Activated CD8-positive, alpha-beta T cell treated with anti-CD3 and anti-CD28 coated beads, Interleukin-2, amount 10 ng/mL, durations not matched to agents 7 days and 5 days (primary cell): ENCODE data around the gene IFFO2. TPM values are rescaled to one million over a fixed set of nuclear protein-coding genes. Genes with fewer than 3 reads are reported as not detected.
"Not testable (repeated sequence)": the region's sequence is repeated elsewhere in the genome, so short reads cannot be mapped to it uniquely, and the experiment has no call there.

Source experiments
- ATAC-seq: fragments of 150-1000 bp; cut with Tn5 transposase; one replicate; pipeline ENCODE4 v1.10.0; 2021; ENCODE audit warnings: moderate library complexity
- CTCF ChIA-PET: fragments of 350-600 bp; sonication (Branson Sonifier 250); formaldehyde crosslinking; loops from one replicate; lab custom pipeline; 2021; ENCODE audit warnings: antibody characterized with exemption; lab: Charles Lee
- POLR2A ChIA-PET: fragments of 350-600 bp; sonication (Branson Sonifier 250); formaldehyde crosslinking; loops from one replicate; lab custom pipeline; 2021; ENCODE audit warnings: antibody characterized with exemption; lab: Charles Lee
- DNase-seq: peaks from one replicate; pipeline ENCODE4 v3.0.0-alpha.2; 2020
- H3K27ac Mint-ChIP-seq: one replicate; pipeline ENCODE4 v1.8.0; 2021; ENCODE audit warnings: mild to moderate bottlenecking, mixed read lengths
- H3K27me3 Mint-ChIP-seq: one replicate; pipeline ENCODE4 v1.8.0; 2021; ENCODE audit warnings: low read depth, mixed read lengths
- H3K36me3 Mint-ChIP-seq: one replicate; pipeline ENCODE4 v1.8.0; 2021; ENCODE audit warnings: low read depth, mixed read lengths
- H3K4me1 Mint-ChIP-seq: one replicate; pipeline ENCODE4 v1.8.0; 2021; ENCODE audit warnings: low read depth, mixed read lengths
- H3K4me3 Mint-ChIP-seq: one replicate; pipeline ENCODE4 v1.8.0; 2021; ENCODE audit warnings: mild to moderate bottlenecking, mixed read lengths
- H3K9me3 Mint-ChIP-seq: one replicate; pipeline ENCODE4 v1.8.0; 2022; ENCODE audit warnings: mixed read lengths; ENCODE audit not compliant: insufficient read depth
- total RNA-seq, 2 experiments: library from RNA; stranded (reverse); gene quantifications; one replicate each; pipeline ENCODE4 v1.2.3, GENCODE V29; 2021

Gene IFFO2
- total RNA-seq, 2 experiments from 2014 or later: 7.2 to 8.2 TPM

- no peak for ATAC-seq
- H3K4me1 Mint-ChIP-seq: peaks cover 35% of the 10 kb centered on the region
- no peaks in the 10 kb centered on the region for H3K36me3 Mint-ChIP-seq
- peaks cover 2% of the 10 kb centered on the region for H3K27me3 Mint-ChIP-seq
- no peaks in the 10 kb centered on the region for H3K9me3 Mint-ChIP-seq
- peak overlapping the region; percentile 91 for H3K4me3 Mint-ChIP-seq
- DNase-seq: no peak
- peak overlapping the region; percentile 87 for H3K27ac Mint-ChIP-seq
- POLR2A ChIA-PET: interaction anchor here (2.4 kb wide), 1 partner anchor 26 kb away, joined by 12 read pairs; no protein-coding TSS in a partner anchor
- CTCF ChIA-PET: interaction anchor here (1.2 to 6.7 kb wide), 4 partner anchors 11 to 18 kb away, joined by 4 to 51 read pairs (median 22); no protein-coding TSS in a partner anchor
These were observed 55.1 kb downstream of the IFFO2 start for GRCh38 chr1:18901147-18901951.

- CTCF ChIA-PET: interaction anchor here (1.0 to 6.7 kb wide), 3 partner anchors 8 to 16 kb away, joined by 4 to 51 read pairs (median 15); no protein-coding TSS in a partner anchor
- H3K36me3 Mint-ChIP-seq: no peaks in the 10 kb centered on the region
- no peaks in the 10 kb centered on the region for H3K9me3 Mint-ChIP-seq
- no peak for ATAC-seq
- peaks cover 2% of the 10 kb centered on the region for H3K27me3 Mint-ChIP-seq
- DNase-seq: peak; percentile 23
- no peak overlapping the region for H3K4me3 Mint-ChIP-seq
- POLR2A ChIA-PET: no interaction called here
- H3K27ac Mint-ChIP-seq: no peak overlapping the region
- H3K4me1 Mint-ChIP-seq: peaks cover 35% of the 10 kb centered on the region
These were observed 56.1 kb downstream of the IFFO2 start for GRCh38 chr1:18900303-18900841.

- Mint-ChIP-seq H3K36me3 (no peaks in the 10 kb centered on the region), H3K9me3 (no peaks in the 10 kb centered on the region), H3K4me3 (no peak overlapping the region), H3K27me3 (peaks cover 2% of the 10 kb centered on the region), H3K4me1 (peaks cover 35% of the 10 kb centered on the region), H3K27ac (no peak overlapping the region)
- ATAC-seq: no peak
- ChIA-PET POLR2A (interaction anchor here (0.8 kb wide), 1 partner anchor 10 kb away, joined by 3 read pairs; no protein-coding TSS in a partner anchor), CTCF (interaction anchor here (1.0 to 6.7 kb wide), 3 partner anchors 9 to 15 kb away, joined by 4 to 51 read pairs (median 15); no protein-coding TSS in a partner anchor)
- no peak for DNase-seq
These were observed 57.0 kb downstream of the IFFO2 start for GRCh38 chr1:18899363-18900049.

- ATAC-seq (no peak), DNase-seq (no peak)
- CTCF ChIA-PET: interaction anchor here (6.7 kb wide), 1 partner anchor 14 kb away, joined by 51 read pairs; no protein-coding TSS in a partner anchor
- Mint-ChIP-seq H3K27me3 (peaks cover 2% of the 10 kb centered on the region), H3K27ac (no peak overlapping the region), H3K4me3 (no peak overlapping the region), H3K36me3 (no peaks in the 10 kb centered on the region), H3K4me1 (peaks cover 33% of the 10 kb centered on the region), H3K9me3 (no peaks in the 10 kb centered on the region)
- POLR2A ChIA-PET: no interaction called here
These were observed 57.9 kb downstream of the IFFO2 start for GRCh38 chr1:18898567-18898966.

- H3K9me3 Mint-ChIP-seq: no peaks in the 10 kb centered on the region
- H3K27me3 Mint-ChIP-seq: no peaks in the 10 kb centered on the region
- peaks cover 6% of the 10 kb centered on the region for H3K4me1 Mint-ChIP-seq
- H3K27ac Mint-ChIP-seq: no peak overlapping the region
- ChIA-PET POLR2A (no interaction called here), CTCF (interaction anchor here (1.5 to 1.6 kb wide), 2 partner anchors 11 to 18 kb away, joined by 3 to 6 read pairs; no protein-coding TSS in a partner anchor)
- H3K36me3 Mint-ChIP-seq: no peaks in the 10 kb centered on the region
- ATAC-seq (no peak), DNase-seq (no peak)
- H3K4me3 Mint-ChIP-seq: no peak overlapping the region
These were observed 61.2 kb downstream of the IFFO2 start for GRCh38 chr1:18895317-18895716.

GRCh38 chr1:18893120-18893519 lies 63.4 kb downstream of the IFFO2 start:
- H3K27me3 Mint-ChIP-seq: no peaks in the 10 kb centered on the region
- ATAC-seq (no peak), DNase-seq (no peak)
- H3K27ac Mint-ChIP-seq: no peak overlapping the region
- H3K4me1 Mint-ChIP-seq: no peaks in the 10 kb centered on the region
- no peaks in the 10 kb centered on the region for H3K9me3 Mint-ChIP-seq
- ChIA-PET CTCF (interaction anchor here (1.5 to 2.2 kb wide), 3 partner anchors 9 to 18 kb away, joined by 3 to 19 read pairs (median 7); partner anchors contain the start of gene ALDH4A1), POLR2A (no interaction called here)
- no peak overlapping the region for H3K4me3 Mint-ChIP-seq
- H3K36me3 Mint-ChIP-seq: no peaks in the 10 kb centered on the region

GRCh38 chr1:18891858-18892257 lies 64.6 kb downstream of the IFFO2 start:
- CTCF ChIA-PET: interaction anchor here (1.1 to 2.2 kb wide), 2 partner anchors 8 to 15 kb away, joined by 3 to 19 read pairs; no protein-coding TSS in a partner anchor
- H3K4me1 Mint-ChIP-seq, POLR2A ChIA-PET, H3K9me3 Mint-ChIP-seq, ATAC-seq, H3K36me3 Mint-ChIP-seq, DNase-seq, H3K27ac Mint-ChIP-seq, H3K4me3 Mint-ChIP-seq, H3K27me3 Mint-ChIP-seq: not testable (repeated sequence)

GRCh38 chr1:18891426-18891780 lies 65.1 kb downstream of the IFFO2 start:
- Mint-ChIP-seq H3K27ac (no peak overlapping the region), H3K4me1 (no peaks in the 10 kb centered on the region), H3K36me3 (no peaks in the 10 kb centered on the region), H3K4me3 (no peak overlapping the region), H3K9me3 (no peaks in the 10 kb centered on the region), H3K27me3 (no peaks in the 10 kb centered on the region)
- DNase-seq (no peak), ATAC-seq (no peak)
- ChIA-PET POLR2A (no interaction called here), CTCF (interaction anchor here (1.1 kb wide), 1 partner anchor 16 kb away, joined by 3 read pairs; no protein-coding TSS in a partner anchor)

GRCh38 chr1:18890706-18891425 lies 65.6 kb downstream of the IFFO2 start:
- POLR2A ChIA-PET: no interaction called here
- Mint-ChIP-seq H3K36me3 (no peaks in the 10 kb centered on the region), H3K27ac (no peak overlapping the region), H3K9me3 (no peaks in the 10 kb centered on the region), H3K4me3 (no peak overlapping the region), H3K27me3 (no peaks in the 10 kb centered on the region), H3K4me1 (no peaks in the 10 kb centered on the region)
- CTCF ChIA-PET: interaction anchor here (1.1 kb wide), 1 partner anchor 16 kb away, joined by 3 read pairs; no protein-coding TSS in a partner anchor
- ATAC-seq (no peak), DNase-seq (no peak)

GRCh38 chr1:18886003-18886335 lies 70.5 kb downstream of the IFFO2 start:
- no peaks in the 10 kb centered on the region for H3K27me3 Mint-ChIP-seq
- no peaks in the 10 kb centered on the region for H3K4me1 Mint-ChIP-seq
- H3K36me3 Mint-ChIP-seq: no peaks in the 10 kb centered on the region
- no peak overlapping the region for H3K4me3 Mint-ChIP-seq
- H3K9me3 Mint-ChIP-seq: no peaks in the 10 kb centered on the region
- ChIA-PET CTCF (no interaction called here), POLR2A (no interaction called here)
- ATAC-seq (no peak), DNase-seq (no peak)
- H3K27ac Mint-ChIP-seq: no peak overlapping the region
